ENCODE data around the gene MST1R.

Gene MST1R

GRCh38 chr3:49889296-49889695 lies 14.4 kb downstream of the MST1R start:
- H3K4me3 ChIP-seq (replicated peaks; ENCODE audit: low read depth, low read length), result no peak overlapping the region
- TF ChIP-seq CTCF (IDR thresholded peaks at IDR 0.05; ENCODE audit: low read length, missing control alignments), result no peak
- DNase-seq (ENCODE audit: low read depth), result no peak

- no peak overlapping the region for H3K4me3 ChIP-seq (replicated peaks; ENCODE audit: low read depth, low read length)
- no peak for TF ChIP-seq CTCF (IDR thresholded peaks at IDR 0.05; ENCODE audit: low read length, missing control alignments)
- DNase-seq (ENCODE audit: low read depth), result no peak
Observed at GRCh38 chr3:49886922-49887265, 16.8 kb downstream of the MST1R start.

- TF ChIP-seq CTCF (IDR thresholded peaks at IDR 0.05; ENCODE audit: low read length, missing control alignments), result no peak
- no peak for DNase-seq (ENCODE audit: low read depth)
- no peak overlapping the region for H3K4me3 ChIP-seq (replicated peaks; ENCODE audit: low read depth, low read length)
Observed at GRCh38 chr3:49883998-49884397, 19.7 kb downstream of the MST1R start.

- peak; percentile 15 for DNase-seq (ENCODE audit: low read depth)
- TF ChIP-seq CTCF (IDR thresholded peaks at IDR 0.05; ENCODE audit: low read length, missing control alignments), result no peak
- H3K4me3 ChIP-seq (replicated peaks; ENCODE audit: low read depth, low read length), result no peak overlapping the region
Observed at GRCh38 chr3:49882166-49882565, 21.5 kb downstream of the MST1R start.

- no peak overlapping the region for H3K4me3 ChIP-seq (replicated peaks; ENCODE audit: low read depth, low read length)
- no peak for DNase-seq (ENCODE audit: low read depth)
- TF ChIP-seq CTCF (IDR thresholded peaks at IDR 0.05; ENCODE audit: low read length, missing control alignments), result no peak
Observed at GRCh38 chr3:49880581-49881315, 22.9 kb downstream of the MST1R start.

- TF ChIP-seq CTCF (IDR thresholded peaks at IDR 0.05; ENCODE audit: low read length, missing control alignments), result no peak
- no peak for DNase-seq (ENCODE audit: low read depth)
- no peak overlapping the region for H3K4me3 ChIP-seq (replicated peaks; ENCODE audit: low read depth, low read length)
Observed at GRCh38 chr3:49879721-49880120, 24.0 kb downstream of the MST1R start.

GRCh38 chr3:49878686-49879085 lies 25.0 kb downstream of the MST1R start:
- no peak for TF ChIP-seq CTCF (IDR thresholded peaks at IDR 0.05; ENCODE audit: low read length, missing control alignments)
- no peak for DNase-seq (ENCODE audit: low read depth)

More at GRCh38 chr3:49878686-49879085, 25.0 kb downstream of the MST1R start:
- H3K4me3 ChIP-seq (replicated peaks; ENCODE audit: low read depth, low read length), result no peak overlapping the region
